Nucleus accumbens (tissue), 56 donors: Measurements from ENCODE around the gene SORBS1.
"Not testable (repeated sequence)": the region's sequence is repeated elsewhere in the genome, so short reads cannot be mapped to it uniquely, and the experiment has no call there.

Experiments
- DNase-seq, 56 donors: peaks; one replicate each; lab custom pipeline; 2025; lab: John Stamatoyannopoulos, UW

SORBS1 gene

DNA sequence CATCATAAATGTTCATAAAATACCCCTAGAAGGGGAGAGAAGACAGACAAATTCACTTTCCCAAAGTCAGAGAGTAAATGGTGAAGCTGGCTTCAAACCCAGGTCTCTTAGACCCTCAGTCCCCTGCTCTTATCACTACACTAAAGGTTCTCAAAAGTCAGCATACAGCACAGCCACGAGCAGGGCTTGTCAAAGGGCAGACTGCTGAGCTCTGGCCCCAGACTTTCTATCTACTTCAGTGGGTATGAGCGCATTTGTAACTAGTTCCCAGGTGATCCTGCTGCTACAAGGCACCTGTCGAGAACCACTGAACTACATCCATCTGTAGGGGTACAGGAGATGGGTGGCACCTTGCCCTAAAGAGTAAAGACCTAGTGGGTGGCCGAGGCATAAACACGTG lies 91.5 kb downstream of the SORBS1 start:
- no peak for DNase-seq

DNA sequence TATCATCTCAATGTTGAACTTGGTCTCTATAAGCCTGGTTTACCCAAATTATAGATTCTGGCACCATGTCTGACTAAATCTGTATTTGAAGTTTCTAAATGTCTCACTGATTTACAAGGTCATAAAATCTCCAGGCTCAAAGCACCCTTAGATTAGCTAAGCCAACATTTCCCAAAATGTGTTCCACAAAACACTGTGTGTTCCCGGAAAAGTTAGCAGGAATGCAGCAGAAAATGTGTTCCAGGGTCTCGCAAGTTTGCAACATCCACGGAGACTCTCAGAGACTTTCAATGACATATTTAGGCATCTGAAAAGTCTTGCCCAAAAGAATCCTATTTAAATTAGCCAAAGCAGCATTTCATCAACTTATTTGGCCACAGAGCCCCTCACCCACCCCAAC lies 91.9 kb downstream of the SORBS1 start:
- DNase-seq: no peak

DNA sequence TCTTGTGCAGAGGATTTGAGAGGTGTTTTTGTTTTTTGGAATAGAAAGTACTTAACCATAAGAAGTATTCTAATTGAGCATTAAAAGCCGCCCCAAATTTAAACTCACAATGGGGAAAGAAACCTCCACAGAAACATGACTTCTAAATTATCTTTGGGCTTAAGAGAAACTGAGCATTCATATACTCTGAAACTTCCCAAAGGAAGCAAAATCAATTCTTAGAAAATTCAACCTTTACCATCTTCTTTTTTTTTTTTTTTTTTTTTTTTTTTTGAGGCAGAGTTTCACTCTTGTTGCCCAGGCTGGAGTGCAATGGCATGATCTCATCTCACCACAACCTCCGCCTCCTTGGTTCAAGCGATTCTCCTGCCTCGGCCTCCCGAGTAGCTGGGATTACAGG lies 93.5 kb downstream of the SORBS1 start:
- DNase-seq: not testable (repeated sequence)

DNA sequence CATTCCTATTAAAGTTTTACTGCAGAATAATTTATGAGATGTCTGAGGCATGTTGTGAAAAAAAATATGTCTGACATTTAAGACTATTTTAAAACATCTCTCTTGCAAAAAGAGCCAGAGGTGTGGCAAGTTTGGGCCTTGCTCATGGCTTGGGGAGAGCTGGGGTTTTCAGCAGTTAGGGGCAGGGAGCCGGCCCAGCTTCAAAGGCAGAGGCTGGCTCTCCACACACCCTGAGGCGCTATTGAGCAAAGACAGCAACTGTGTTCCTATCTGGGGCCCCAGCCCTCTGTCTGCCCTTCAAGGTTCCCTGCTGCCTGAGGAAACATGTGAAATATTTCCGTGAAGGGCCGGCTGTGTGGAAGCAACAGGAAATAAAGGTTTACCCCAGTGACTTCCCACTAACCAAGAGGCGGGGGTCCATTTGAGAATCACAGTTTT lies 94.0 kb downstream of the SORBS1 start:
- no peak for DNase-seq

DNA sequence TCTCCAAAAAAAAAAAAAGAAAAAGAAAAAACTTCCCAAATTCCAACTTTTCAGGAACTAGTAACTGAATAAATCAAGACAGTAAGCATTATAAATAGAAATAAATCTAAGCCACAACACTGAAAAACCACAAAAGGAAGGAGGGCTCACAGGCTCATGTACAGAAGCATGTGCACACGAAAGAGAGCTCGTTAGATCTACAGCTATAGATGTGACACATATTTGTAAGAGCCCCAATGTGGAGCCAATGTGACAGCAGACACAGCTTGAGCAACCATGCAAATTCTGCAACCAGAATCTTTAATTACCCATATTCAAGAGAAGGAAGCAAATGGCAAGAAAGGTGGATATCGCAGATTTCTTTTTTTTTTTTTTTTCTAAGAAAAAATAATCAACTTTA lies 94.7 kb downstream of the SORBS1 start:
- DNase-seq: no peak

DNA sequence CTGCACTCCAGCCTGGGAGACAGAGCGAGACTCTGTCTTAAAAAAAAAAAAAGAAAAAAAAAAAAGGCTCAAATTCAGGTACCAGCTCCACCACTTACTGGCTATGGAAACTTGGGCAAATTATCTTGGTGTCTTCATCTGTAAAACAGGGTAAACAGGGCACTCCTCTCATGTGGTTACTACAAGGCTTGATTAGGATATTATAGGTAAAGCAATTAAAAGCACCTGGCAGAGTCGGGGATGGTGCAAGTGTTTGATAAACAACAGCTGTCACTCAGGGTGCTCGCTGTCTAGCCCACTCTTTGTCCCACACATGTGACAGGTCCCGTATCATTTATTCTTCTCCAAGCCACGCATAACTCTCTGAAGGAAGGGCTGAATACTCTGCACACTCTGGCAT lies 96.9 kb downstream of the SORBS1 start:
- DNase-seq: no peak

GRCh38 chr10:95462740-95463667 lies 98.2 kb downstream of the SORBS1 start:
- DNase-seq: no peak

GRCh38 chr10:95461611-95462010 lies 99.6 kb downstream of the SORBS1 start:
- no peak for DNase-seq

GRCh38 chr10:95459446-95460045 lies 101.6 kb downstream of the SORBS1 start:
- no peak for DNase-seq

- DNase-seq: no peak
These were observed 102.3 kb downstream of the SORBS1 start for GRCh38 chr10:95458871-95459270.

GRCh38 chr10:95458014-95458413 lies 103.2 kb downstream of the SORBS1 start:
- no peak for DNase-seq

DNA sequence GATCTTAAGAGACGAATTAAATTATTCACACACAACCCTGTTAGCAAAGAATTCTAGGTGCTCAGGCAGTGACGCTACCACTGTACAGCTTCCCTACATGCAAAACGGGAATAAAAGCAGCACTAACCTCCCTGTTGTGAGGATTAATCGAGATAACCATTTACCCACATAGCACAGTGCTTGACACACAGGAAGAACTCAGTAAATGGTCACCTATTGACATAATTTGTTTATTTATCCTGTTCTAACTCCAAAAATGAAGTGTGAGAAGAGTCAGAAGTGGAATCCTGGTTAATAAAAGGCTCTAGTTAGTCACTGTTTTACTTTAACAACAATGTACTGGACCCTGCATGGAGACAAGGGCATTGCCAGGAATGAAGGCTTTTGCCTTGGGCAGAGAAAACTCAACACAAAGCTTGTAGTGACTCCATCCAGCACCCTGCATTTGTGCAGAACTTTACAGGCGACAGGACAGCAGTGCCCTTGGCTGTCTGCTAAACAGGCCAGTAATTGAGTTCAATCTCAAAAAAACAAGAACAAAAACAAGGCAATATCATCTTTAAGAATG lies 103.8 kb downstream of the SORBS1 start:
- DNase-seq: no peak

DNA sequence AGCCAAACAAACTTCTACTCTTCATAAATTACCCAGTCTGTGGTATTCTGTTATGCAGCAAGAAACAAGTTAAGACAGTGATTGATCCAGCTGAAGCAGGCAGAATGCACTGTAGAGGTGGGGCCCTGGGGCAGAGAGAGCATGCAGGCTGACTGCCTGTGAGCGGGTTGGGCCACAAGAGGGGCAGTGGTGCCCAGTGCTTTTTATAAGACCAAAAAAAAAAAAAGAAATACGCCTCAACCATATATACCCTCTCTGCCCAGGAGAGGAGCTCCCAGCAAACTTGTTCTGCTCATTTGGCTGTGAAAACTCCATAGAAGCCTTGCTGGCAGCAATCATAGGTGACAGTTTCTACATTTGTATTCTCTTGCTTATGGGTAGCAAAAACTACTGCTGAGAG lies 104.7 kb downstream of the SORBS1 start:
- DNase-seq: no peak

GRCh38 chr10:95454940-95455339 lies 106.2 kb downstream of the SORBS1 start:
- DNase-seq: no peak

DNA sequence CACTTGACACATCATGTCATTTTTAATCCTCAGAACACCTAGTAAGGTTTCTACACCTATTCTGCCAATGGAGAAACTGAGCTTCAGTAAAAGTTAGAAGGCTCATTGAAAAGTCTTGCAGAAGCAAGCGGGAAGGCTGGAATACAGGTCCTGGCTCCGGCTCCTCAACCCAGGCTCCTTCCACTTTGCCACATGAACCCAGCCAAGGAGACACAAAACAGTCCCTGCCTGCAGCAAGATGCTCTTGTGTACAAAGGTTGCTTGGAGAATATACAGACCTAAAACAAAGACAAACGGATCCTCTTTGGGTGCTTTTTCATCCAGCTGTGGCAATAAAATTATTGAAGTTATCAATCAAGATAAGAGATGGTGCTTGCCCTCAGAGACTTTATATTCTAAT lies 106.8 kb downstream of the SORBS1 start:
- DNase-seq: no peak

DNA sequence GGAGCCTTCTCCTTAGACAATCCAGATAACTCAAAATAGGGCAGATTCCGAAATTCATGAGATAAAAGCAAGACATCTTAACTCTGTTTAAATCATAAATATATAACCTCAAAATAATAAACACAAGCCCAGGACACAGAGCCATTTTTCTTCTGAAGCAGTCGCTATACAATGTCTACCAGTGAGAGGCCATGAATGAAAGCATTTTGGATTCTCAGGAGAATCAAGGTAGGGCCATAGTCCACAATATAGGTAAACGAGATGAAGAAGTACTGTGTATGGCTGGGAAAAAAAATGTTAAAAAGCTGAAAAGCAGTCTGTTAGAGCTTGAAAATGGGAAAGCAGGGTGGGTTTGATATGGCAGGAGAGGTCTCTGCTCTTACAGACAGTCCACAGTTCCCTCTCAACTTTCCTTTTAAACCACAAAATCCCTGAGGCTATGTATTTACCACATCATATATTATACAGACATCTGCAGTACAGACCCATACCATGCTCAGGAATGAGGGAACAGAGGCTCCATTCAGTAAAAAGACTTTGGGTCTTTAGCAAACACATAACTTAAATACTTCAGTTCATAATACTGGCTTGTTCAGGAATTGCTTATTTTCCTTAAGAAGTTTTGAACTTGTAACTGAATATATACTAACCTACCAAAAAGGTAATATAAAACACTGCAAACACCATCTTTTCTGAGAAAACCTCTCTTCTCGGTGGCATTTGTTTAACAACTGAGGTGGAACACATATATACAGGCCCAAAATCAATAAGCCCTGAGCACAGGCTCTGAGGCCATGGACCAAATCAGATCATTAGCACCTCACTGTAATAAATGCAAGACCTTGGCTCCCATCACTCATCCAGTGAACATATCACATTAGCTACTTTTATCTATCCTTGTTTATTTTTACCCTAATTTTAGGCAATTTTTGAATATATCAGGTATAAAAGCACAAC lies 109.3 kb downstream of the SORBS1 start:
- DNase-seq: no peak

DNA sequence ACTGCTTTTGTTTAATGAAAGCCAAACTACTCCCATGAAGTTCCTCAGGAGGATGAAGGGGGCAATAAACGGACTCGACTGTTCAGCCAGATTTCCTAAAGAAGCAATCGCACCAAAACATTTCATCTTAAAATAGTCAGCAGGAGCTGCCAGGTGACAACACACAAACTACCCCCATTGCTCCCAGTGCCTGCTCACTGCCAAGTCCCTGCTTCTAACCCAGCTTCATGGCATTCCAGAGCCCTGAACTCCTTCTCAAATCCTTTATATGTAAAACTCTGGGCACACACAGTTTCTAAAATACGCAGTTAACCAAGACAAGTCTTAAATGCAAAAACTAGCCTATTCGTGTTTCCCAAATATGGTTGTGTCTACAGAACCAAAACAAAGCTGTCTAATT lies 110.0 kb downstream of the SORBS1 start:
- DNase-seq: no peak

DNA sequence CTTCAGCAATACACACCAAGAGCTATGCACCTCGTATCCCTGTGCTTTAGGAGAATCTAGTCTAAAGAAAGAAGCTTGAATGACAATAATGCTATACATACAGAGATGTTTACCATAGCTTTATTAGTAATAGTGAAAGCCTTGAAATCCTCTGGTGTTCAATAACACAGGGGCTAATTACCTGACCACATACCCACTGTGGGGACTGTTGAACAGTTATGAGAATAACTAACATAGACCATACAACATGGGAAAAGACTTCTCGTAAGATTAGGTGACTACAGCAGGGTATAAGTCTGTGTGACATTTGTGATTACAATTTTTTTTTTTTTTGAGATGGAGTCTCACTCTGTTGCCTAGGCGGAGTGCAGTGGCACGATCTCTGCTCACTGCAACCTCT lies 111.0 kb downstream of the SORBS1 start:
- no peak for DNase-seq

GRCh38 chr10:95447685-95448084 lies 113.5 kb downstream of the SORBS1 start:
- DNase-seq: no peak

- DNase-seq: peak in 18 of 56 donors; percentile 9 to 57 (median 26)
These were observed 115.2 kb downstream of the SORBS1 start for GRCh38 chr10:95445837-95446486.
